Psoas muscle (tissue), 8 donors: ENCODE measurements around the gene AATK. TPM values are rescaled to one million over a fixed set of nuclear protein-coding genes. Genes with fewer than 3 reads are reported as not detected.

Experiments
- ATAC-seq, 4 donors: fragments of 200-7000 bp; cut with Tn5 transposase; one replicate each; pipeline ENCODE4 v1.9.1; 2020; ENCODE audit warnings: moderate library complexity in 3 of 4, mild to moderate bottlenecking in 2 of 4
- DNase-seq, 2 donors: peaks; one replicate each; pipeline ENCODE4 v3.0.0-alpha.2; 2020
- H3K27ac ChIP-seq: fragments of 200-600 bp; one replicate; pipeline ENCODE4 v1.8.0; 2022
- H3K27me3 ChIP-seq, 3 donors: fragments of 200-600 bp in 1 of 3; one replicate each; pipeline versions ENCODE4 v1.6.1 to v1.8.0; 2013 to 2022; ENCODE audit warnings: low read length in 2 of 3, mild to moderate bottlenecking in 2 of 3, moderate library complexity in 1 of 3; ENCODE audit not compliant: insufficient read depth in 3 of 3
- H3K36me3 ChIP-seq, 2 donors: fragments of 200-600 bp in 1 of 2; one replicate each; pipeline versions ENCODE4 v1.6.1 to v1.8.0; 2013 to 2022; ENCODE audit warnings: low read depth in 1 of 2, mild to moderate bottlenecking in 1 of 2, moderate library complexity in 1 of 2; ENCODE audit not compliant: insufficient read depth in 1 of 2
- H3K4me1 ChIP-seq: fragments of 200-600 bp; one replicate; pipeline ENCODE4 v1.8.0; 2022
- H3K4me3 ChIP-seq: fragments of 200-600 bp; one replicate; pipeline ENCODE4 v1.8.0; 2022; ENCODE audit warnings: mild to moderate bottlenecking
- H3K9me3 ChIP-seq: fragments of 200-600 bp; one replicate; pipeline ENCODE4 v1.8.0; 2022
- CTCF ChIP-seq: fragments of 200-600 bp; IDR thresholded peaks from one replicate; pipeline ENCODE4 v1.8.0; 2022; ENCODE audit warnings: antibody characterized with exemption
- WGBS, 3 donors: extraction: QIAGEN DNeasy Blood & Tissue Kit; methylation state at CpG; one replicate each; pipeline versions ENCODE4 v1.1.6 to v1.1.7; 2013; 5-methylcytosine and 5-hydroxymethylcytosine counted together
- intact Hi-C, 2 donors: fragments of 100-400 bp; cut with DNase I; formaldehyde crosslinking; loops; one replicate each; pipeline versions ENCODE4 v1.11.0 to v1.14.2; 2022
- polyA plus RNA-seq, 3 donors: library from polyadenylated mRNA; stranded (reverse); fragments of 200-250 nt; gene quantifications; one replicate each; pipeline ENCODE4 v1.2.3, GENCODE V29; 2013
- total RNA-seq, 4 donors: library from RNA; stranded (reverse); fragmentation: NEBNext Ultra II Directional in 2 of 4; extraction: Animal tissue kit (Norgen Biotek cat#: 25700) in 2 of 4; gene quantifications; one replicate each; pipeline versions ENCODE4 v1.2.1 to v1.2.4, GENCODE V29; 2021 to 2023
- donor health status: healthy with polysubstance abuse.
- donor health status: DM: no; HTN: no; CAD: no; lungs with moderate emphysema.
- donor health status: Bipolar disorder and iron deficiency.
- donor health status: healthy.
- donor health status: DM: yes; HTN: yes; CAD: no.
- donor health status: DM: no; HTN: no; CAD: no.
- donor health status: DM: no; HTN: no; CAD: no.
- donor health status: DM: yes; HTN: yes; CAD: no.

Gene AATK
- total and polyA plus RNA-seq, 7 donors: 0.21 to 1.8 (median 1.0) TPM

- H3K9me3 ChIP-seq: no peaks in the 10 kb centered on the region
- 57 to 85% (median 61%) methylated on average over 8 to 10 of the region's 10 CpGs for WGBS, 3 donors
- no peak for DNase-seq
- no peak for ATAC-seq
- H3K27ac ChIP-seq: no peak overlapping the region
- no peaks in the 10 kb centered on the region for H3K36me3 ChIP-seq
- no peaks in the 10 kb centered on the region for H3K4me1 ChIP-seq
- no peak overlapping the region for H3K4me3 ChIP-seq
- H3K27me3 ChIP-seq: no peaks in the 10 kb centered on the region
- intact Hi-C loops: no loop called here
- no peak for TF ChIP-seq CTCF
These were observed 55.0 kb downstream of the AATK start for GRCh38 chr17:81111066-81111465.

GRCh38 chr17:81110488-81111040, 55.5 kb downstream of the AATK start:
- intact Hi-C loops: no loop called here
- H3K4me3 ChIP-seq: no peak overlapping the region
- H3K4me1 ChIP-seq: no peaks in the 10 kb centered on the region
- DNase-seq (no peak), ATAC-seq (no peak)
- TF ChIP-seq CTCF: no peak
- no peak overlapping the region for H3K27ac ChIP-seq
- H3K27me3 ChIP-seq: no peaks in the 10 kb centered on the region
- H3K36me3 ChIP-seq: no peaks in the 10 kb centered on the region
- WGBS, 3 donors: 61 to 76% (median 63%) methylated on average over 30 of the region's 30 CpGs
- no peaks in the 10 kb centered on the region for H3K9me3 ChIP-seq

- Histone ChIP-seq H3K4me1 (no peaks in the 10 kb centered on the region), H3K36me3 (no peaks in the 10 kb centered on the region), H3K4me3 (no peak overlapping the region), H3K9me3 (no peaks in the 10 kb centered on the region), H3K27ac (no peak overlapping the region), H3K27me3 (no peaks in the 10 kb centered on the region)
- DNase-seq (no peak), ATAC-seq (no peak)
- intact Hi-C loops: no loop called here
- 87 to 89% (median 89%) methylated on average over 22 of the region's 22 CpGs for WGBS, 3 donors
- TF ChIP-seq CTCF: no peak
These were observed 56.1 kb downstream of the AATK start for GRCh38 chr17:81109957-81110356.

DNA sequence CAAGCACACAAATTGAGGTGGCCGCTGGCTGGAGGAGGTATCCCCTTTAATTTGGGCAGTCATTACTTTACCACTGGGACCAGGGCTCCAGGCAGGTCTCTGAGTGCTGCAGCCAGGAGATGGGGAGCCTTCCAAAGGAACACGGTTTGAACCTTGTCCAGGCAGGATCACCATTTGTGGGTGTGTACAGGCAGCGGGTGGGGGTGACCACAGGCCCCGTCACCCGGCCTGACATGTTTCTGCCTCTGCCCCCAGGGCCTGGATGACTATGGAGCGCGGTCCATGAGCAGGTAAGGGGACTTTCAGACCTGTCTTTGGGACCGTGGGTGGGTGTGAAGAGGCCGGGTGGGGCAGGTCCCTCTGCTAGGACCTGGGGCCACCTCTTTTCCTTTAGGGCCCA, 57.8 kb downstream of the AATK start:
- no peaks in the 10 kb centered on the region for H3K4me1 ChIP-seq
- no peaks in the 10 kb centered on the region for H3K27me3 ChIP-seq
- no peaks in the 10 kb centered on the region for H3K36me3 ChIP-seq
- no peak for TF ChIP-seq CTCF
- intact Hi-C loops: no loop called here
- no peak overlapping the region for H3K27ac ChIP-seq
- WGBS, 3 donors: 85 to 96% (median 87%) methylated on average over 8 to 9 of the region's 9 CpGs
- DNase-seq: no peak
- H3K4me3 ChIP-seq: no peak overlapping the region
- H3K9me3 ChIP-seq: no peaks in the 10 kb centered on the region
- no peak for ATAC-seq

DNA sequence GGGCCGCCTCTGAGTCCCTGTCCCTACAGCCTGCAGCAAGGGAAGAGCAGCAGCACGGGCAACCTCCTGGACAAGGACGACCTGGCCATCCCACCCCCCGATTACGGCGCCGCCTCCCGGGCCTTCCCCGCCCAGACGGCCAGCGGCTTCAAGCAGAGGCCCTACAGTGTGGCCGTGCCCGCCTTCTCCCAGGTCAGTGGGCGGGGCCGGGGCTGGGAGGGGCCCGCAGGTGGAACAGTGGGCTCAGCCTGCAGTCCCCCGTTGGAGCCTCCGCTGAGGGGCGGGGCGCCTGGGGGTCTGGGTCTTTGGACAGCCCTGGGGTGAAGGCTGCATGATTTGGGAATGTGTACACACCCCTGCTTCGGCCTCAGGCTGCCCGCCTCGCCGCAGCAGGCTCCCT, 59.3 kb downstream of the AATK start:
- intact Hi-C loops: no loop called here
- TF ChIP-seq CTCF: no peak
- Histone ChIP-seq H3K4me3 (no peak overlapping the region), H3K27ac (no peak overlapping the region), H3K9me3 (no peaks in the 10 kb centered on the region), H3K27me3 (no peaks in the 10 kb centered on the region), H3K36me3 (no peaks in the 10 kb centered on the region), H3K4me1 (no peaks in the 10 kb centered on the region)
- DNase-seq (no peak), ATAC-seq (no peak)
- WGBS, 3 donors: 92 to 94% (median 94%) methylated on average over 23 to 24 of the region's 24 CpGs
